Neural progenitor cell (in vitro differentiated cells): Measurements from ENCODE around the gene KIAA0825. TPM values are rescaled to one million over a fixed set of nuclear protein-coding genes. Genes with fewer than 3 reads are reported as not detected.
A peak's percentile ranks its signal among the peaks of the same experiment; 100 is the strongest.

Source experiments
- DNase-seq: peaks from one replicate; pipeline ENCODE4 v3.0.0-alpha.2; 2016; ENCODE audit warnings: low spot score
- H2AFZ ChIP-seq: fragments of 200-600 bp; sonication (generic); replicated peaks from 2 replicates; pipeline ENCODE4 v1.6.1; 2016; ENCODE audit warnings: antibody characterized with exemption
- H3F3A ChIP-seq: fragments of 200-600 bp; sonication (generic); 2 replicates; pipeline ENCODE4 v1.6.1; 2016; ENCODE audit warnings: antibody characterized with exemption, low read depth
- H3K27ac ChIP-seq: fragments of 200-600 bp; sonication (generic); 2 replicates; pipeline ENCODE4 v1.5.1; 2016; ENCODE audit warnings: mild to moderate bottlenecking
- H3K27me3 ChIP-seq: fragments of 200-600 bp; sonication (generic); 2 replicates; pipeline ENCODE4 v1.6.1; 2016; ENCODE audit warnings: mild to moderate bottlenecking, moderate library complexity
- H3K36me3 ChIP-seq: fragments of 200-600 bp; sonication (generic); 2 replicates; pipeline ENCODE4 v1.5.1; 2016
- H3K4me1 ChIP-seq: fragments of 200-600 bp; sonication (generic); 2 replicates; pipeline ENCODE4 v1.6.1; 2016; ENCODE audit warnings: mixed run types
- H3K4me2 ChIP-seq: fragments of 200-600 bp; sonication (generic); 2 replicates; pipeline ENCODE4 v1.6.1; 2016
- H3K4me3 ChIP-seq: fragments of 200-600 bp; sonication (generic); 2 replicates; pipeline ENCODE4 v1.5.1; 2016
- H3K79me2 ChIP-seq: fragments of 200-600 bp; sonication (generic); 2 replicates; pipeline ENCODE4 v1.6.1; 2016; ENCODE audit warnings: low read depth
- H3K9ac ChIP-seq: fragments of 200-600 bp; sonication (generic); 2 replicates; pipeline ENCODE4 v1.6.1; 2016
- H3K9me3 ChIP-seq: fragments of 200-600 bp; sonication (generic); 2 replicates; pipeline ENCODE4 v1.5.1; 2016; ENCODE audit warnings: low read depth
- H4K20me1 ChIP-seq: fragments of 200-600 bp; sonication (generic); 2 replicates; pipeline ENCODE4 v1.6.1; 2016; ENCODE audit warnings: low read depth
- H3K27ac Mint-ChIP-seq: 3 replicates; pipeline ENCODE4 v1.8.0; 2021; ENCODE audit warnings: mixed read lengths
- H3K27me3 Mint-ChIP-seq: 2 replicates; pipeline ENCODE4 v1.8.0; 2022; ENCODE audit warnings: low read depth, mild to moderate bottlenecking, inconsistent platforms, moderate library complexity, mixed read lengths; ENCODE audit not compliant: insufficient read depth
- H3K36me3 Mint-ChIP-seq: 3 replicates; pipeline ENCODE4 v1.8.0; 2021; ENCODE audit warnings: mixed read lengths
- H3K4me1 Mint-ChIP-seq: 3 replicates; pipeline ENCODE4 v1.8.0; 2021; ENCODE audit warnings: mixed read lengths
- H3K4me3 Mint-ChIP-seq: 3 replicates; pipeline ENCODE4 v1.8.0; 2021; ENCODE audit warnings: mild to moderate bottlenecking, moderate library complexity, mixed read lengths
- H3K9me3 Mint-ChIP-seq: 3 replicates; pipeline ENCODE4 v1.8.0; 2020; ENCODE audit warnings: mixed read lengths
- EZH2 ChIP-seq: fragments of 200-600 bp; sonication (generic); IDR thresholded peaks from 2 replicates; pipeline ENCODE4 v1.6.1; 2017; ENCODE audit warnings: antibody characterized with exemption, mild to moderate bottlenecking, moderate library complexity
- EZH2phosphoT487 ChIP-seq: fragments of 200-600 bp; sonication (generic); IDR thresholded peaks from 2 replicates; pipeline ENCODE4 v1.6.1; 2017; ENCODE audit warnings: antibody characterized with exemption
- total RNA-seq: library from RNA; depleted of rRNA; stranded (reverse); fragments of >200 nt; gene quantifications from 2 replicates; pipeline ENCODE4 v1.2.3, GENCODE V29; 2015; ENCODE audit warnings: low replicate concordance
- TF ChIP-seq, protein P1 (sequence below): fragments of 200-600 bp; sonication (generic); IDR thresholded peaks from 2 replicates; pipeline ENCODE4 v1.5.1; 2017; ENCODE audit warnings: antibody characterized with exemption, mild to moderate bottlenecking

Gene KIAA0825
- total RNA-seq, 1 donor from 2014 or later = 3.7 TPM

- Mint-ChIP-seq H3K27me3 (no peaks in the 10 kb centered on the region), H3K9me3 (no peaks in the 10 kb centered on the region), H3K4me1 (peaks cover 14% of the 10 kb centered on the region), H3K27ac (no peak overlapping the region), H3K4me3 (no peak overlapping the region), H3K36me3 (no peaks in the 10 kb centered on the region)
- TF ChIP-seq EZH2 (no peak), EZH2phosphoT487 (no peak)
- TF ChIP-seq, protein P1, sequence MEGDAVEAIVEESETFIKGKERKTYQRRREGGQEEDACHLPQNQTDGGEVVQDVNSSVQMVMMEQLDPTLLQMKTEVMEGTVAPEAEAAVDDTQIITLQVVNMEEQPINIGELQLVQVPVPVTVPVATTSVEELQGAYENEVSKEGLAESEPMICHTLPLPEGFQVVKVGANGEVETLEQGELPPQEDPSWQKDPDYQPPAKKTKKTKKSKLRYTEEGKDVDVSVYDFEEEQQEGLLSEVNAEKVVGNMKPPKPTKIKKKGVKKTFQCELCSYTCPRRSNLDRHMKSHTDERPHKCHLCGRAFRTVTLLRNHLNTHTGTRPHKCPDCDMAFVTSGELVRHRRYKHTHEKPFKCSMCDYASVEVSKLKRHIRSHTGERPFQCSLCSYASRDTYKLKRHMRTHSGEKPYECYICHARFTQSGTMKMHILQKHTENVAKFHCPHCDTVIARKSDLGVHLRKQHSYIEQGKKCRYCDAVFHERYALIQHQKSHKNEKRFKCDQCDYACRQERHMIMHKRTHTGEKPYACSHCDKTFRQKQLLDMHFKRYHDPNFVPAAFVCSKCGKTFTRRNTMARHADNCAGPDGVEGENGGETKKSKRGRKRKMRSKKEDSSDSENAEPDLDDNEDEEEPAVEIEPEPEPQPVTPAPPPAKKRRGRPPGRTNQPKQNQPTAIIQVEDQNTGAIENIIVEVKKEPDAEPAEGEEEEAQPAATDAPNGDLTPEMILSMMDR = no peak
- Histone ChIP-seq H3K27ac (no peak overlapping the region), H3K9ac (no peak overlapping the region), H3K4me2 (no peak overlapping the region), H3K36me3 (no peaks in the 10 kb centered on the region), H3K27me3 (no peaks in the 10 kb centered on the region), H3K4me3 (no peak overlapping the region), H3K79me2 (no peaks in the 10 kb centered on the region), H2AFZ (no peak overlapping the region), H3F3A (no peaks in the 10 kb centered on the region), H3K4me1 (peaks cover 24% of the 10 kb centered on the region), H3K9me3 (no peaks in the 10 kb centered on the region), H4K20me1 (no peaks in the 10 kb centered on the region)
- DNase-seq = no peak
Measured at GRCh38 chr5:94403483-94403882, 214.9 kb downstream of the KIAA0825 start.

- Mint-ChIP-seq H3K27me3 (no peaks in the 10 kb centered on the region), H3K27ac (no peak overlapping the region)
Measured at GRCh38 chr5:94402096-94402495, 216.3 kb downstream of the KIAA0825 start.

GRCh38 chr5:94397508-94397907, 220.9 kb downstream of the KIAA0825 start:
- H2AFZ ChIP-seq = no peak overlapping the region
- H3K4me1 Mint-ChIP-seq = peaks cover 10% of the 10 kb centered on the region
- H3K36me3 ChIP-seq = no peaks in the 10 kb centered on the region
- TF ChIP-seq EZH2phosphoT487 (no peak), EZH2 (no peak)
- TF ChIP-seq, protein P1 = no peak
- no peaks in the 10 kb centered on the region for H3K27me3 ChIP-seq
- no peak overlapping the region for H3K27ac Mint-ChIP-seq
- no peaks in the 10 kb centered on the region for H3K36me3 Mint-ChIP-seq
- H3K4me1 ChIP-seq = peaks cover 11% of the 10 kb centered on the region
- DNase-seq = no peak
- H3K9me3 ChIP-seq = no peaks in the 10 kb centered on the region
- no peaks in the 10 kb centered on the region for H3K27me3 Mint-ChIP-seq
- no peak overlapping the region for H3K4me3 ChIP-seq
- H3F3A ChIP-seq = no peaks in the 10 kb centered on the region
- H3K9me3 Mint-ChIP-seq = no peaks in the 10 kb centered on the region
- no peak overlapping the region for H3K4me3 Mint-ChIP-seq
- no peak overlapping the region for H3K4me2 ChIP-seq
- no peaks in the 10 kb centered on the region for H4K20me1 ChIP-seq
- no peak overlapping the region for H3K9ac ChIP-seq
- H3K27ac ChIP-seq = no peak overlapping the region
- no peaks in the 10 kb centered on the region for H3K79me2 ChIP-seq

More at GRCh38 chr5:94402096-94402495, 216.3 kb downstream of the KIAA0825 start:
- Histone ChIP-seq H3K4me3 (no peak overlapping the region), H3K9me3 (no peaks in the 10 kb centered on the region), H3K79me2 (no peaks in the 10 kb centered on the region), H3K4me1 (peaks cover 24% of the 10 kb centered on the region), H3K27me3 (no peaks in the 10 kb centered on the region), H3F3A (no peaks in the 10 kb centered on the region), H4K20me1 (no peaks in the 10 kb centered on the region), H3K9ac (no peak overlapping the region), H3K4me2 (no peak overlapping the region), H2AFZ (no peak overlapping the region), H3K27ac (no peak overlapping the region), H3K36me3 (no peaks in the 10 kb centered on the region)
- no peaks in the 10 kb centered on the region for H3K9me3 Mint-ChIP-seq
- H3K4me1 Mint-ChIP-seq = peaks cover 12% of the 10 kb centered on the region
- no peaks in the 10 kb centered on the region for H3K36me3 Mint-ChIP-seq
- no peak for TF ChIP-seq EZH2
- no peak for TF ChIP-seq EZH2phosphoT487
- TF ChIP-seq, protein P1 = no peak
- DNase-seq = no peak
- H3K4me3 Mint-ChIP-seq = no peak overlapping the region

DNA sequence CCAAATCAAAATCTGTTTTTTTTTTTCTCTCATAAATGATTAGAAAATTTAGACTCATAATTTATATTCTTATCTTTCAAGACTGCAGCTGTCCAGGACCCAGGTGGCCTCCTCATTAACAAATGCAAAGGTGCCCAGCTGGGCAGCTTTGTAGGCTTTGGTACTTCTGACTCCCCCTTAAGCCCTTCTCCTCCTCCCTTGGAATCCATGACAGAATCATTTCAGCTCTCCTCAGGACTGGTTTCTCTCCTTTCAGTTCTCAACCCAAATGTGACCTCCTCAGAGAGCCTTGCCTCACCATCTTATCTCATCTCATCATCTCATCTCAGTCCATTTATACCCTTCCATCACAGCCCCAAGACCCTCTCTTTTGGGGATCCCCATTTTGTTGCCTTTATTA, 221.7 kb downstream of the KIAA0825 start:
- Histone ChIP-seq H3F3A (no peaks in the 10 kb centered on the region), H3K4me1 (peaks cover 16% of the 10 kb centered on the region), H3K9ac (no peak overlapping the region), H3K9me3 (no peaks in the 10 kb centered on the region), H3K36me3 (no peaks in the 10 kb centered on the region), H3K27ac (peak overlapping the region; percentile 32), H3K4me2 (peak overlapping the region; percentile 49), H3K79me2 (no peaks in the 10 kb centered on the region), H3K4me3 (no peak overlapping the region), H3K27me3 (no peaks in the 10 kb centered on the region), H2AFZ (no peak overlapping the region), H4K20me1 (no peaks in the 10 kb centered on the region)
- DNase-seq = no peak
- no peaks in the 10 kb centered on the region for H3K36me3 Mint-ChIP-seq
- TF ChIP-seq EZH2 (no peak), EZH2phosphoT487 (no peak)
- TF ChIP-seq, protein P1 = no peak
- H3K27ac Mint-ChIP-seq = no peak overlapping the region
- no peaks in the 10 kb centered on the region for H3K27me3 Mint-ChIP-seq
- H3K4me1 Mint-ChIP-seq = peaks cover 8% of the 10 kb centered on the region
- H3K4me3 Mint-ChIP-seq = no peak overlapping the region
- H3K9me3 Mint-ChIP-seq = no peaks in the 10 kb centered on the region
